Neural cell (in vitro differentiated cells): ENCODE results near the gene TOR4A. TPM values are rescaled to one million over a fixed set of nuclear protein-coding genes. Genes with fewer than 3 reads are reported as not detected.

Experiments
- H2AFZ ChIP-seq: fragments of 200-600, 300-800 bp; sonication (generic), shearing (Covaris generic); 2 replicates; pipeline ENCODE4 v1.6.0; 2014; ENCODE audit warnings: low read depth, mild to moderate bottlenecking, antibody characterized with exemption, low read length, moderate library complexity
- H3F3A ChIP-seq: fragments of 200-600 bp; shearing (Covaris generic); 2 replicates; pipeline ENCODE4 v1.6.1; 2016; ENCODE audit warnings: mild to moderate bottlenecking, moderate library complexity, mixed read lengths, antibody characterized with exemption, low read length; ENCODE audit not compliant: insufficient read depth, poor library complexity, severe bottlenecking
- H3K27ac ChIP-seq: fragments of 200-600, 300-800 bp; sonication (generic), shearing (Covaris generic); 2 replicates; pipeline ENCODE4 v1.5.1; 2014; ENCODE audit warnings: mild to moderate bottlenecking, low read length, moderate library complexity
- H3K27me3 ChIP-seq: fragments of 300-800, 200-600 bp; sonication (generic), shearing (Covaris generic); 2 replicates; pipeline ENCODE4 v1.6.0; 2014; ENCODE audit warnings: mild to moderate bottlenecking, low read depth, low read length, moderate library complexity; ENCODE audit not compliant: insufficient read depth
- H3K36me3 ChIP-seq: fragments of 300-800, 200-600 bp; sonication (generic), shearing (Covaris generic); 2 replicates; pipeline ENCODE4 v1.5.1; 2014; ENCODE audit warnings: mild to moderate bottlenecking, antibody characterized with exemption, low read length, moderate library complexity; ENCODE audit not compliant: insufficient read depth
- H3K4me2 ChIP-seq: fragments of 300-800, 200-600 bp; sonication (generic), shearing (Covaris generic); 2 replicates; pipeline ENCODE4 v1.6.0; 2014; ENCODE audit warnings: mild to moderate bottlenecking, low read length
- H3K4me3 ChIP-seq: fragments of 300-800, 200-600 bp; sonication (generic), shearing (Covaris generic); 2 replicates; pipeline ENCODE4 v1.5.1; 2014; ENCODE audit warnings: mild to moderate bottlenecking, low read length, moderate library complexity
- H3K79me2 ChIP-seq: fragments of 200-600 bp; shearing (Covaris generic); replicated peaks from 2 replicates; pipeline ENCODE4 v1.6.0; 2014; ENCODE audit warnings: mild to moderate bottlenecking, low read length, moderate library complexity; ENCODE audit not compliant: insufficient read depth
- H3K9ac ChIP-seq: fragments of 300-800, 200-600 bp; sonication (generic), shearing (Covaris generic); 2 replicates; pipeline ENCODE4 v1.6.1; 2016; ENCODE audit warnings: mild to moderate bottlenecking, low read length, mixed read lengths
- H3K9me2 ChIP-seq: fragments of 200-600 bp; shearing (Covaris generic); 2 replicates; pipeline ENCODE4 v1.6.1; 2016; ENCODE audit warnings: mild to moderate bottlenecking, low read length, mixed read lengths; ENCODE audit not compliant: insufficient read depth
- H3K9me3 ChIP-seq: fragments of 200-600, 300-800 bp; sonication (generic), shearing (Covaris generic); 2 replicates; pipeline ENCODE4 v1.6.1; 2016; ENCODE audit warnings: mild to moderate bottlenecking, mixed run types, low read length, moderate library complexity, mixed read lengths
- H4K20me1 ChIP-seq: fragments of 200-600 bp; shearing (Covaris generic); 2 replicates; pipeline ENCODE4 v1.6.1; 2016; ENCODE audit warnings: mild to moderate bottlenecking, mixed run types; ENCODE audit not compliant: insufficient read depth
- CTCF ChIP-seq: fragments of 450-650 bp; IDR thresholded peaks from 2 replicates; pipeline ENCODE4 v1.5.1; 2014; ENCODE audit warnings: antibody characterized with exemption, mild to moderate bottlenecking, moderate library complexity; ENCODE audit not compliant: poor library complexity, severe bottlenecking
- EP300 ChIP-seq: fragments of 450-650 bp; conservative IDR thresholded peaks from 2 replicates; pipeline ENCODE4 v1.6.1; 2014; ENCODE audit warnings: antibody characterized with exemption, mild to moderate bottlenecking, moderate library complexity; ENCODE audit not compliant: poor library complexity, severe bottlenecking
- EZH2 ChIP-seq: fragments of 200-600, 300-800 bp; shearing (Covaris generic), sonication (generic); IDR thresholded peaks from 2 replicates; pipeline ENCODE4 v1.6.1; 2014; ENCODE audit warnings: antibody characterized with exemption, low read length, borderline replicate concordance, mild to moderate bottlenecking; ENCODE audit not compliant: insufficient read depth, poor library complexity, severe bottlenecking
- MXI1 ChIP-seq: fragments of 450-650 bp; conservative IDR thresholded peaks from 2 replicates; pipeline ENCODE4 v1.6.1; 2014; ENCODE audit warnings: antibody characterized with exemption, mild to moderate bottlenecking; ENCODE audit not compliant: poor library complexity, severe bottlenecking
- POLR2AphosphoS5 ChIP-seq: IDR thresholded peaks from 2 replicates; pipeline ENCODE4 v1.6.1; 2012
- RAD21 ChIP-seq: fragments of 450-650 bp; conservative IDR thresholded peaks from 2 replicates; pipeline ENCODE4 v1.6.1; 2014; ENCODE audit warnings: antibody characterized with exemption, mild to moderate bottlenecking, moderate library complexity
- REST ChIP-seq: IDR thresholded peaks from 2 replicates; pipeline ENCODE4 v1.6.1; 2012; ENCODE audit warnings: borderline replicate concordance
- SMC3 ChIP-seq: fragments of 450-650 bp; conservative IDR thresholded peaks from 2 replicates; pipeline ENCODE4 v1.6.1; 2014; ENCODE audit warnings: antibody characterized with exemption, mild to moderate bottlenecking, moderate library complexity; ENCODE audit not compliant: poor library complexity
- TAF1 ChIP-seq: IDR thresholded peaks from 2 replicates; pipeline ENCODE4 v1.6.1; 2012; ENCODE audit warnings: low read depth
- polyA plus RNA-seq: library from polyadenylated mRNA; depleted of rRNA; stranded (reverse); fragments of >200 nt; gene quantifications from 2 replicates; pipeline ENCODE4 v1.2.3, GENCODE V29; 2014

Gene TOR4A
- polyA plus RNA-seq, 1 donor from 2014 or later: 0.50 TPM

- H3K36me3 ChIP-seq: no peaks in the 10 kb centered on the region
- TF ChIP-seq EZH2: no peak
- TF ChIP-seq CTCF: no peak
- TF ChIP-seq SMC3: no peak
- no peak for TF ChIP-seq RAD21
- TF ChIP-seq POLR2AphosphoS5: no peak
- TF ChIP-seq TAF1: no peak
- TF ChIP-seq MXI1: no peak
- TF ChIP-seq REST: no peak
- no peak for TF ChIP-seq EP300
- H3K4me3 ChIP-seq: no peak overlapping the region
- H3K79me2 ChIP-seq: peaks cover 4% of the 10 kb centered on the region
- no peaks in the 10 kb centered on the region for H3K27me3 ChIP-seq
- H3F3A ChIP-seq: no peaks in the 10 kb centered on the region
- H3K27ac ChIP-seq: no peak overlapping the region
- no peaks in the 10 kb centered on the region for H3K9me3 ChIP-seq
- H3K9ac ChIP-seq: no peak overlapping the region
- H3K4me2 ChIP-seq: no peak overlapping the region
- no peaks in the 10 kb centered on the region for H4K20me1 ChIP-seq
- H3K9me2 ChIP-seq: no peaks in the 10 kb centered on the region
- no peak overlapping the region for H2AFZ ChIP-seq
These were observed 27.0 kb downstream of the TOR4A start for GRCh38 chr9:137304383-137305059.

GRCh38 chr9:137305060-137305797 is 27.7 kb downstream of the TOR4A start:
- no peak overlapping the region for H3K4me3 ChIP-seq
- no peak overlapping the region for H3K4me2 ChIP-seq
- H3F3A ChIP-seq: no peaks in the 10 kb centered on the region
- H4K20me1 ChIP-seq: no peaks in the 10 kb centered on the region
- H3K9me3 ChIP-seq: no peaks in the 10 kb centered on the region
- no peaks in the 10 kb centered on the region for H3K27me3 ChIP-seq
- TF ChIP-seq EZH2: no peak
- no peak for TF ChIP-seq TAF1
- no peak for TF ChIP-seq EP300
- TF ChIP-seq SMC3: no peak
- TF ChIP-seq RAD21: no peak
- H3K27ac ChIP-seq: no peak overlapping the region
- peaks cover 4% of the 10 kb centered on the region for H3K79me2 ChIP-seq
- no peak overlapping the region for H3K9ac ChIP-seq
- no peak overlapping the region for H2AFZ ChIP-seq
- H3K9me2 ChIP-seq: no peaks in the 10 kb centered on the region
- no peaks in the 10 kb centered on the region for H3K36me3 ChIP-seq
